ENCODE results near the gene FNIP2. TPM values are rescaled to one million over a fixed set of nuclear protein-coding genes. Genes with fewer than 3 reads are reported as not detected.

The FNIP2 gene
- total and polyA plus RNA-seq, 10 of the 15 experiments (the other 5 are each of a cell fraction or from before 2014, with no cell fraction given), result 0.03 to 0.38 (median 0.15) TPM

DNA sequence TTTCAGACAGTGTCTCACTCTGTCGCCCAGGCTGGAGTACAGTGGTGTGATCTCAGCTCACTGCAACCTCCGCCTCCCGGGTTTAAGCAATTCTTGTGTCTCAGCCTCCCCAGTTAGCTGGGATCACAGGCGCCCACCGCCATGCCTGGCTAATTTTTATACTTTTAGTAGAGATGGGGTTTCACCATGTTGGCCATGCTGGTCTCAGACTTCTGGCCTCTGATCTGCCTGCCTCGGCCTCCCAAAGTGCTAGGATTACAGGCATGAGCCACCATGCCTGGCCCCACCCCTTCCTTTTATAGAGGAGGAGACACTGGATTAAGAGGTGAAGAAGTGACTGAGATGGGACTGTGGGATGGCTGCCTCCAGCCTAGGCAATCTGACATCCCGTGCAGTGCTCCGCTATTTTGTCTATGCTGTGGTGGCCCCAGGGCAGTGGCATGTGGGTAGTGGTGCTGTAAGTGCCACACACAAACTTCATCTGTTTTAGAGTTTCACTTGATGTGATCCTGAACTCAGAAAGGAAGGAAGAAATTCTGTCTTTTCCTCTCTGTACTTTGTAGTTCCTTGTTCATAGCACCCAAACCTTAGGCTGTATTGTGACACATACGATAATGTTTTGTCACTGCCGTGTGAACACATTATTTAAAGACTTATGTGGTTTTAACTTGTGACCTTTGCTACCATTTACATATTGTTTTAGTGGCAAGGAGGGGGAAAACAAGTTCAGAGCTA lies 48.9 kb downstream of the FNIP2 start (continued):
- TF ChIP-seq, protein P1, sequence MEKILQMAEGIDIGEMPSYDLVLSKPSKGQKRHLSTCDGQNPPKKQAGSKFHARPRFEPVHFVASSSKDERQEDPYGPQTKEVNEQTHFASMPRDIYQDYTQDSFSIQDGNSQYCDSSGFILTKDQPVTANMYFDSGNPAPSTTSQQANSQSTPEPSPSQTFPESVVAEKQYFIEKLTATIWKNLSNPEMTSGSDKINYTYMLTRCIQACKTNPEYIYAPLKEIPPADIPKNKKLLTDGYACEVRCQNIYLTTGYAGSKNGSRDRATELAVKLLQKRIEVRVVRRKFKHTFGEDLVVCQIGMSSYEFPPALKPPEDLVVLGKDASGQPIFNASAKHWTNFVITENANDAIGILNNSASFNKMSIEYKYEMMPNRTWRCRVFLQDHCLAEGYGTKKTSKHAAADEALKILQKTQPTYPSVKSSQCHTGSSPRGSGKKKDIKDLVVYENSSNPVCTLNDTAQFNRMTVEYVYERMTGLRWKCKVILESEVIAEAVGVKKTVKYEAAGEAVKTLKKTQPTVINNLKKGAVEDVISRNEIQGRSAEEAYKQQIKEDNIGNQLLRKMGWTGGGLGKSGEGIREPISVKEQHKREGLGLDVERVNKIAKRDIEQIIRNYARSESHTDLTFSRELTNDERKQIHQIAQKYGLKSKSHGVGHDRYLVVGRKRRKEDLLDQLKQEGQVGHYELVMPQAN (conservative IDR thresholded peaks at IDR 0.05), result no peak
- TF ChIP-seq ZNF384 (IDR thresholded peaks at IDR 0.05; ENCODE audit: borderline replicate concordance, low read depth, low read length) (no peak), MXI1 (IDR thresholded peaks at IDR 0.05; ENCODE audit: low read depth, low read length) (no peak), ZNF207 (IDR thresholded peaks at IDR 0.05; ENCODE audit: borderline replicate concordance) (no peak), SUZ12 (IDR thresholded peaks at IDR 0.05; ENCODE audit: unreplicated experiment) (no peak), EP300 (IDR thresholded peaks at IDR 0.05; ENCODE audit: borderline replicate concordance in 1 of 2, control insufficient read depth in 1 of 2, low read depth in 2 of 2, low read length in 2 of 2) (peak in 1 of 2 experiments; percentile 38; a peak in 1 of 4 replicates), ZNF622 (IDR thresholded peaks at IDR 0.05) (no peak), NFYB (IDR thresholded peaks at IDR 0.05; ENCODE audit: insufficient read depth, low read depth, low read length) (no peak), RBBP5 (conservative IDR thresholded peaks at IDR 0.05) (no peak), CHD2 (IDR thresholded peaks at IDR 0.05; ENCODE audit: borderline replicate concordance, low read depth, low read length) (no peak), CEBPB (IDR thresholded peaks at IDR 0.05; ENCODE audit: borderline replicate concordance in 1 of 2, low read depth in 2 of 2, low read length in 2 of 2) (no peak), SMAD1 (IDR thresholded peaks at IDR 0.05; ENCODE audit: low read depth, partially characterized antibody) (no peak), FOS (IDR thresholded peaks at IDR 0.05; ENCODE audit: borderline replicate concordance, extremely low read depth, insufficient read length) (no peak)
- TF ChIP-seq, protein P2, sequence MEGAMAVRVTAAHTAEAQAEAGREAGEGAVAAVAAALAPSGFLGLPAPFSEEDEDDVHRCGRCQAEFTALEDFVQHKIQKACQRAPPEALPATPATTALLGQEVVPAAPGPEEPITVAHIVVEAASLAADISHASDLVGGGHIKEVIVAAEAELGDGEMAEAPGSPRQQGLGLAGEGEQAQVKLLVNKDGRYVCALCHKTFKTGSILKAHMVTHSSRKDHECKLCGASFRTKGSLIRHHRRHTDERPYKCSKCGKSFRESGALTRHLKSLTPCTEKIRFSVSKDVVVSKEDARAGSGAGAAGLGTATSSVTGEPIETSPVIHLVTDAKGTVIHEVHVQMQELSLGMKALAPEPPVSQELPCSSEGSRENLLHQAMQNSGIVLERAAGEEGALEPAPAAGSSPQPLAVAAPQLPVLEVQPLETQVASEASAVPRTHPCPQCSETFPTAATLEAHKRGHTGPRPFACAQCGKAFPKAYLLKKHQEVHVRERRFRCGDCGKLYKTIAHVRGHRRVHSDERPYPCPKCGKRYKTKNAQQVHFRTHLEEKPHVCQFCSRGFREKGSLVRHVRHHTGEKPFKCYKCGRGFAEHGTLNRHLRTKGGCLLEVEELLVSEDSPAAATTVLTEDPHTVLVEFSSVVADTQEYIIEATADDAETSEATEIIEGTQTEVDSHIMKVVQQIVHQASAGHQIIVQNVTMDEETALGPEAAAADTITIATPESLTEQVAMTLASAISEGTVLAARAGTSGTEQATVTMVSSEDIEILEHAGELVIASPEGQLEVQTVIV (IDR thresholded peaks at IDR 0.05; ENCODE audit: borderline replicate concordance, partially characterized antibody), result no peak
- TF ChIP-seq, protein P3, sequence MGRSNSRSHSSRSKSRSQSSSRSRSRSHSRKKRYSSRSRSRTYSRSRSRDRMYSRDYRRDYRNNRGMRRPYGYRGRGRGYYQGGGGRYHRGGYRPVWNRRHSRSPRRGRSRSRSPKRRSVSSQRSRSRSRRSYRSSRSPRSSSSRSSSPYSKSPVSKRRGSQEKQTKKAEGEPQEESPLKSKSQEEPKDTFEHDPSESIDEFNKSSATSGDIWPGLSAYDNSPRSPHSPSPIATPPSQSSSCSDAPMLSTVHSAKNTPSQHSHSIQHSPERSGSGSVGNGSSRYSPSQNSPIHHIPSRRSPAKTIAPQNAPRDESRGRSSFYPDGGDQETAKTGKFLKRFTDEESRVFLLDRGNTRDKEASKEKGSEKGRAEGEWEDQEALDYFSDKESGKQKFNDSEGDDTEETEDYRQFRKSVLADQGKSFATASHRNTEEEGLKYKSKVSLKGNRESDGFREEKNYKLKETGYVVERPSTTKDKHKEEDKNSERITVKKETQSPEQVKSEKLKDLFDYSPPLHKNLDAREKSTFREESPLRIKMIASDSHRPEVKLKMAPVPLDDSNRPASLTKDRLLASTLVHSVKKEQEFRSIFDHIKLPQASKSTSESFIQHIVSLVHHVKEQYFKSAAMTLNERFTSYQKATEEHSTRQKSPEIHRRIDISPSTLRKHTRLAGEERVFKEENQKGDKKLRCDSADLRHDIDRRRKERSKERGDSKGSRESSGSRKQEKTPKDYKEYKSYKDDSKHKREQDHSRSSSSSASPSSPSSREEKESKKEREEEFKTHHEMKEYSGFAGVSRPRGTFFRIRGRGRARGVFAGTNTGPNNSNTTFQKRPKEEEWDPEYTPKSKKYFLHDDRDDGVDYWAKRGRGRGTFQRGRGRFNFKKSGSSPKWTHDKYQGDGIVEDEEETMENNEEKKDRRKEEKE (IDR thresholded peaks at IDR 0.05), result no peak

Measured in GM12878 (cell line).